MM.1S (cell line): Measurements from ENCODE around the gene DPY19L1.

Experiments used
- CTCF ChIP-seq: fragments of 300-600 bp; sonication (generic); IDR thresholded peaks from 2 replicates; pipeline ENCODE4 v1.5.1; 2016; ENCODE audit warnings: antibody characterized with exemption, low read length, mixed read lengths
- EZH2 ChIP-seq: fragments of 300-600 bp; sonication (generic); optimal IDR thresholded peaks from 2 replicates; pipeline ENCODE3; 2017; ENCODE audit warnings: low read depth, mild to moderate bottlenecking, antibody characterized with exemption, low read length, mixed read lengths

GRCh38 chr7:35011085-35011484 lies 26.2 kb downstream of the DPY19L1 start:
- TF ChIP-seq CTCF = no peak
- no peak for TF ChIP-seq EZH2
